GM18867 (cell line): ENCODE data around the gene PCNX4.
A peak's percentile ranks its signal among the peaks of the same experiment; 100 is the strongest.

Source experiments
- ATAC-seq: cut with Tn5 transposase; IDR thresholded peaks from one replicate; pipeline ENCODE4 v1.9.1; 2021; ENCODE audit warnings: mild to moderate bottlenecking, moderate library complexity; ENCODE audit not compliant: unreplicated experiment

PCNX4 gene

GRCh38 chr14:60170948-60171347 lies 79.2 kb downstream of the PCNX4 start:
- ATAC-seq, result no peak

GRCh38 chr14:60171690-60172089 lies 80.0 kb downstream of the PCNX4 start:
- no peak for ATAC-seq

GRCh38 chr14:60174352-60175254 lies 82.9 kb downstream of the PCNX4 start:
- no peak for ATAC-seq

GRCh38 chr14:60175255-60175902 lies 83.7 kb downstream of the PCNX4 start:
- ATAC-seq, result no peak

GRCh38 chr14:60178164-60178563 lies 86.4 kb downstream of the PCNX4 start:
- no peak for ATAC-seq

GRCh38 chr14:60178820-60179219 lies 87.1 kb downstream of the PCNX4 start:
- ATAC-seq, result no peak

GRCh38 chr14:60179431-60179869 lies 87.7 kb downstream of the PCNX4 start:
- no peak for ATAC-seq

- ATAC-seq, result no peak
These were observed 91.4 kb downstream of the PCNX4 start for GRCh38 chr14:60183138-60183537.

- peak; percentile 43 for ATAC-seq
These were observed 92.0 kb downstream of the PCNX4 start for GRCh38 chr14:60183741-60184140.

- ATAC-seq, result peak; percentile 59
These were observed 92.6 kb downstream of the PCNX4 start for GRCh38 chr14:60184146-60184904.

GRCh38 chr14:60184905-60185555 lies 93.3 kb downstream of the PCNX4 start:
- no peak for ATAC-seq

- no peak for ATAC-seq
These were observed 96.4 kb downstream of the PCNX4 start for GRCh38 chr14:60188115-60188514.

GRCh38 chr14:60188696-60189095 lies 97.0 kb downstream of the PCNX4 start:
- no peak for ATAC-seq

GRCh38 chr14:60189923-60190840 lies 98.5 kb downstream of the PCNX4 start:
- peak; percentile 56 for ATAC-seq

- ATAC-seq, result peak; percentile 69
These were observed 103.6 kb downstream of the PCNX4 start for GRCh38 chr14:60195179-60195810.

GRCh38 chr14:60196291-60196690 lies 104.6 kb downstream of the PCNX4 start:
- no peak for ATAC-seq

- no peak for ATAC-seq
These were observed 106.0 kb downstream of the PCNX4 start for GRCh38 chr14:60197629-60198303.

- ATAC-seq, result no peak
These were observed 107.6 kb downstream of the PCNX4 start for GRCh38 chr14:60199321-60199720.
